T follicular helper cell (primary cell): ENCODE data around the gene FMNL1.

Source experiments
- DNase-seq: peaks from one replicate; pipeline ENCODE4 v3.0.0-alpha.2; 2020; ENCODE audit warnings: low read depth

FMNL1 gene

GRCh38 chr17:45282683-45283644 lies 61.3 kb downstream of the FMNL1 start:
- DNase-seq = no peak

DNA sequence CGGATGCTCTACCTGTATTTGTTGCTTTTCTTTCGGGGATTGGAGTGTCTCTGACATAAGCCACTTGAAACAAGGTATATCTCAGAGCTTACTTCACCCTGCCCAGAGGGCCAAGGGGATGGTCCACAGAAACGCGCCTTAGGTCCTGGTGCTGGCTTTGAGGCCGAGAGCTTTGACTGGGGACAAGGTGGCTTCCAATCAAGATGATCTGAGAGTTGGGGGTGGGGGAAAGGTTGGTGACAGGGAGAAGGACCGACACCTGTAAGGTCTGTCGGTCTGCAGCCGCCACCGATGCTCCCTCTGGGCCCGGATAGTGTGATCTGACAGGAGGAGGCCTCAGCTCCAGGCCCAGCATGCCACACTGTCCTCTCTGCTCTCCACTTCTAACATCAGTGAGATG lies 62.0 kb downstream of the FMNL1 start:
- no peak for DNase-seq

- DNase-seq = no peak
These were observed 62.8 kb downstream of the FMNL1 start for GRCh38 chr17:45284176-45285140.

GRCh38 chr17:45286286-45286685 lies 64.6 kb downstream of the FMNL1 start:
- no peak for DNase-seq

- no peak for DNase-seq
These were observed 66.1 kb downstream of the FMNL1 start for GRCh38 chr17:45287526-45288500.

GRCh38 chr17:45288825-45289224 lies 67.1 kb downstream of the FMNL1 start:
- no peak for DNase-seq

DNA sequence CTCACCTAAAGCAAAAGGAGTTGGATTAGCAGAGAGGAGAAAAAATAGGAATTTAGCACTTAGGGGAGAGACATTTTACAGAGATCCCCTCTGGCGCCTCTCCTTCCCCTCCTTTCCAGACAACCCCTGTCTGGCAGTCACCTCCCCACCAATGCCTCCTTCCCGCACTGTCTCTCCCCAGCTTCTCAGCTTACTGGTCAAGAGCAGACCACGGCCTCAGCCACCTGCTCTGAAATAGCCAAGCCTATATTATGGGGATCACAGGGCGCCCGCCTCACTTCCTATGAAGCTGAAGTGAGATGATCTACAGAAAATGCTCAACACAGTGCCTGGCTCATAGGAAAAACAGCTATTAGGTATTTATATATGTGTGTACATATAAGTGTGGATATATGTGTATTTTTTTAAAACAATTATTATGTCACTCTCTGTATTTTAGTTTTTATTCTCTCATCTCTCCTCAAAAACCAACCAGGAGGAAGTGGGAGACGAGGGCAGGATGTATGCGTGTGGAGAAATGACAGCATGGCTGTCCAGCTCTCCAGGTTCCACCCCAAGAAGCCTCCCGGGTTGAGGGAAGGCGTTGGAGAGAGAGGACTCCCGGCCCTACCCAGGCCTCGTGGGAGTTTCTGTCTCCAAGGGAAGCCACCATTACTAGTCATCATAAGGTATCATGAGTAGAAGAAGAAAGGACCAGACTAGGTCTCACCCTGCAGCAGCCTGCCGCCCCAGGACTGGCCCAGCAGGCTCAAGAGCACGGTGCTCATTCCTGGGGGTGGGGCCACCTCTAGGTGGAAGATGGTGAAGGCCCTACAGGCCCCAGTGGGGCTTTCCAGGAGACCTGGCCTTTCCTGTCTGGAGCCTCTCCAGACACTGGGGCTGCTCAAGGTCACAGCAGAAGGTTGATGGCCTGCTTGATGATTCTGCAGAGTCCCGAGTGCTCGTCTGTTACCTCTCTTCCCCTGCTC lies 67.9 kb downstream of the FMNL1 start:
- DNase-seq = no peak

GRCh38 chr17:45290269-45290765 lies 68.6 kb downstream of the FMNL1 start:
- no peak for DNase-seq

GRCh38 chr17:45291171-45291805 lies 69.6 kb downstream of the FMNL1 start:
- DNase-seq = no peak

- DNase-seq = no peak
These were observed 71.2 kb downstream of the FMNL1 start for GRCh38 chr17:45292696-45293412.

DNA sequence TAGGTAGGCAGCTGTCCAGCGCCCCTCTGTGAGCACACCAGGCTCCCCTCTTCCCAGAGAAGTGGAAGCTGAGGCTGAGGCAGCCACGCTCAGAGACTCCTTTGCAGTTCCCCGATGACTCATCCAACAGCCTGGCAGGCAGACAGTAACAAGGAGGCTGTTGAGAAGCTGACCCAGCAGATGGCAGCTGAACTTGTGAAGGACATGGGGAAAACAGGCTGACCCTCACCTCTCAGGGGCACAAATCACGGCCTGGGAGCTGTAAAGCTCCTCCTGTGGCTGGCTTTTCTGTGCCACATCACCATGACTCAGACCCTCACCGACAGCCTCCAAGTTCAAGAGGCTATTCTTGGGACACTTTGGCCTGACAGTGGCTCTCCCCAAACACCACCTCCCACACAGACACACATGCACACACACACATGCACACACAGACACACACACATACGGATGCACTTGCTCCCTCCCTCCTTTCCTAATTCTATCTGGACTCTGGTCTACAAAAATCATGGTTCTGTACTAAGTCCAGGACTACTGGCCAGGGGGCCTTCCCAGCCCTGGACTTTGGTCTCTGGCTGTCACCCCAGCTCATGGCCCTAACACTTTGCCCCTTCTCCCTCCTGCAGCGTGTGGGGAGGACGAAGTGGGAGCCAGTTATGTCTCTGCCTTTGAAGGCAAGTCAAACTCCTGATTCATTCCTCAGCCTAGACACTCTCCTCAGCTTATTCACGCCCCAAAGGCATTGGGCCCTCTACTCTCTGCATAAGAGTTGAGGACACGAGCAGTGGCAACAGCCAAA lies 71.9 kb downstream of the FMNL1 start:
- no peak for DNase-seq

DNA sequence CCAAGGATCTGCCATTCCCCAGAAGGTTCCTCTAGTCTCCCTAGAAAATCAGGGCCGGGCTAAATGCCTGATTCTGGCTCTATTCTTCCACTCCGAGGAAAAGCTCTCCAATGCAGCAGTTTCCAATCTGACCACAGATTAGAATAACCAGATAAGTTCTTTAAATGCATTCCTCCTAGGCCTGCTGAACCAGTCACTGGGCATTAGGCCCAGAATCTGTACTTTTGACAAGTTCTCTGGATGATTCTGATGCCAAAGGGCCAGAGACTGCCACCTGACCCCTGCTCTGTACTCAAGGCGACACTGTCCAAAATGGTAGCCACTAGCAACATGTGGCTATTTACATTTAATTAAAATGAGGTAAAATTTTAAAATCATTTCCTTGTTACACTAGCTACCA lies 72.8 kb downstream of the FMNL1 start:
- no peak for DNase-seq

GRCh38 chr17:45296003-45296832 lies 74.5 kb downstream of the FMNL1 start:
- DNase-seq = no peak

GRCh38 chr17:45296833-45297124 lies 75.1 kb downstream of the FMNL1 start:
- no peak for DNase-seq
